ENCODE results near the gene DCST2.

The DCST2 gene

GRCh38 chr1:155049651-155050559, 16.3 kb upstream of the DCST2 start:
- no peak for DNase-seq (ENCODE audit: low read depth)

- no peak for DNase-seq (ENCODE audit: low read depth)
Measured at GRCh38 chr1:155048449-155049334, 15.1 kb upstream of the DCST2 start.

GRCh38 chr1:155044812-155045657, 11.5 kb upstream of the DCST2 start:
- peak; percentile 46 for DNase-seq (ENCODE audit: low read depth)

GRCh38 chr1:155044365-155044764, 10.8 kb upstream of the DCST2 start:
- DNase-seq (ENCODE audit: low read depth), result no peak

- no peak for DNase-seq (ENCODE audit: low read depth)
Measured at GRCh38 chr1:155043793-155044192, 10.2 kb upstream of the DCST2 start.

GRCh38 chr1:155043301-155043702, 9.7 kb upstream of the DCST2 start:
- no peak for DNase-seq (ENCODE audit: low read depth)

GRCh38 chr1:155042789-155043188, 9.2 kb upstream of the DCST2 start:
- no peak for DNase-seq (ENCODE audit: low read depth)

- no peak for DNase-seq (ENCODE audit: low read depth)
Measured at GRCh38 chr1:155040358-155041093, 6.9 kb upstream of the DCST2 start.

GRCh38 chr1:155039308-155039669, 5.7 kb upstream of the DCST2 start:
- no peak for DNase-seq (ENCODE audit: low read depth)

GRCh38 chr1:155038602-155039307, 5.2 kb upstream of the DCST2 start:
- no peak for DNase-seq (ENCODE audit: low read depth)

- no peak for DNase-seq (ENCODE audit: low read depth)
Measured at GRCh38 chr1:155037851-155038441, 4.4 kb upstream of the DCST2 start.

- DNase-seq (ENCODE audit: low read depth), result no peak
Measured at GRCh38 chr1:155037043-155037442, 3.5 kb upstream of the DCST2 start.

GRCh38 chr1:155035936-155036335, 2.4 kb upstream of the DCST2 start:
- DNase-seq (ENCODE audit: low read depth), result no peak

GRCh38 chr1:155034318-155035208, 982 bp upstream of the DCST2 start:
- no peak for DNase-seq (ENCODE audit: low read depth)

GRCh38 chr1:155032886-155033285, 695 bp downstream of the DCST2 start:
- no peak for DNase-seq (ENCODE audit: low read depth)

- no peak for DNase-seq (ENCODE audit: low read depth)
Measured at GRCh38 chr1:155030899-155031298, 2.7 kb downstream of the DCST2 start.

- DNase-seq (ENCODE audit: low read depth), result no peak
Measured at GRCh38 chr1:155030243-155030795, 3.3 kb downstream of the DCST2 start.

GRCh38 chr1:155029513-155030242, 3.9 kb downstream of the DCST2 start:
- DNase-seq (ENCODE audit: low read depth), result no peak

All from activated gamma-delta T cell treated with anti-CD3 and anti-CD28 coated beads, Interleukin-2, amount 50 U/mL, for 16 hours (primary cell).